GM06990 (cell line): Measurements from ENCODE around the gene MARK4.

ENCODE experiments used
- DNase-seq: peaks from one replicate; pipeline ENCODE4 v3.0.0-alpha.2; 2011; ENCODE audit not compliant: insufficient read length; ENCODE audit errors: extremely low read depth
- H3K27me3 ChIP-seq: replicated peaks from 2 replicates; pipeline ENCODE4 v1.6.0; 2011; ENCODE audit warnings: low read length; ENCODE audit not compliant: control insufficient read depth, insufficient read depth
- H3K36me3 ChIP-seq: 2 replicates; pipeline ENCODE4 v1.5.1; 2011; ENCODE audit warnings: low read length; ENCODE audit not compliant: control insufficient read depth, insufficient read depth
- H3K4me3 ChIP-seq: replicated peaks from 2 replicates; pipeline ENCODE4 v1.5.1; 2011; ENCODE audit warnings: low read depth, mild to moderate bottlenecking, control low read depth, low read length
- TF ChIP-seq, protein P1 (sequence below): IDR thresholded peaks from 2 replicates; pipeline ENCODE4 v1.5.1; 2011; ENCODE audit warnings: low read length, control low read depth, mild to moderate bottlenecking, inconsistent platforms; ENCODE audit not compliant: insufficient read depth, poor library complexity, severe bottlenecking

The MARK4 gene

DNA sequence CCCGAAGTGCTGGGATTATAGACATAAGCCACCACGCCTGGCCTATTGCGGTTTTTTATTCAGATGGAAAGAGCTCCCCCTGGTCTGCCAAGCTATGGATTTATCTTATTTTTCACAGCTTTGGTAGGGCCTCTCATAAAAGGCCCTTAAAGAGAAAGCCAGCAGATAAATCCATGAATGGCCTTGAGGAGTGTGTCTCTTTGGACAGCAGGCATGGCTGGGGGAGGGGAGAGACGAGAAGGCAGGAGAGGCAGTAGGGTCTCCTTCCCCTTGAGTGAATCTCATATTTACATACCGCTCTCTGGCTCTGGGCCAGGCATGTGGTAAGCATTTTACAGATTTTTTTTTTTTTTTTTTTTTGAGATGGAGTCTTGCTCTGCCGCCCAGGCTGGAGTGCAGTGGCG is 25.2 kb downstream of the MARK4 start:
- TF ChIP-seq, protein P1, sequence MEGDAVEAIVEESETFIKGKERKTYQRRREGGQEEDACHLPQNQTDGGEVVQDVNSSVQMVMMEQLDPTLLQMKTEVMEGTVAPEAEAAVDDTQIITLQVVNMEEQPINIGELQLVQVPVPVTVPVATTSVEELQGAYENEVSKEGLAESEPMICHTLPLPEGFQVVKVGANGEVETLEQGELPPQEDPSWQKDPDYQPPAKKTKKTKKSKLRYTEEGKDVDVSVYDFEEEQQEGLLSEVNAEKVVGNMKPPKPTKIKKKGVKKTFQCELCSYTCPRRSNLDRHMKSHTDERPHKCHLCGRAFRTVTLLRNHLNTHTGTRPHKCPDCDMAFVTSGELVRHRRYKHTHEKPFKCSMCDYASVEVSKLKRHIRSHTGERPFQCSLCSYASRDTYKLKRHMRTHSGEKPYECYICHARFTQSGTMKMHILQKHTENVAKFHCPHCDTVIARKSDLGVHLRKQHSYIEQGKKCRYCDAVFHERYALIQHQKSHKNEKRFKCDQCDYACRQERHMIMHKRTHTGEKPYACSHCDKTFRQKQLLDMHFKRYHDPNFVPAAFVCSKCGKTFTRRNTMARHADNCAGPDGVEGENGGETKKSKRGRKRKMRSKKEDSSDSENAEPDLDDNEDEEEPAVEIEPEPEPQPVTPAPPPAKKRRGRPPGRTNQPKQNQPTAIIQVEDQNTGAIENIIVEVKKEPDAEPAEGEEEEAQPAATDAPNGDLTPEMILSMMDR: no peak
- H3K36me3 ChIP-seq: peaks cover 9% of the 10 kb centered on the region
- H3K4me3 ChIP-seq: no peak overlapping the region
- no peaks in the 10 kb centered on the region for H3K27me3 ChIP-seq
- DNase-seq: no peak

DNA sequence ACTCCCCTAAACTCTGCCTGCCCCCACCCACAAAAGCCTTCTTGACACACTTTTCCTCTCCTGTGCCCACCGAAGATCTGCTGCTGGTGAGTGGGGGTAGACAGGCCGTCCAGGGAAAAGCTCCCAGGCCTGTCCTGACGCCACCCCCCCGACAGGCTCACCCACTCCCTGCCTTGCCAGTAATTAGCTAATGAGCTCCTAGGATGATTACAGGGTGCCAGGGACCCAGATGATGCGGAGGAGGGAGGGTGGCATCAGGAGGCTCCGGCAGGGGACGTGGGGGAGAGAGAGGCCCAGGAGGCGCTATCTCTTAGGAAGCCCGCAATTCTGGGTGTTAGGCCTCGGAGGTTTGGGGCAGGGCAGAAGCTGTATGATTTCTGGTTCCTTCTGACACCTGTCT is 27.0 kb downstream of the MARK4 start:
- peaks cover 5% of the 10 kb centered on the region for H3K36me3 ChIP-seq
- TF ChIP-seq, protein P1: no peak
- no peaks in the 10 kb centered on the region for H3K27me3 ChIP-seq

DNA sequence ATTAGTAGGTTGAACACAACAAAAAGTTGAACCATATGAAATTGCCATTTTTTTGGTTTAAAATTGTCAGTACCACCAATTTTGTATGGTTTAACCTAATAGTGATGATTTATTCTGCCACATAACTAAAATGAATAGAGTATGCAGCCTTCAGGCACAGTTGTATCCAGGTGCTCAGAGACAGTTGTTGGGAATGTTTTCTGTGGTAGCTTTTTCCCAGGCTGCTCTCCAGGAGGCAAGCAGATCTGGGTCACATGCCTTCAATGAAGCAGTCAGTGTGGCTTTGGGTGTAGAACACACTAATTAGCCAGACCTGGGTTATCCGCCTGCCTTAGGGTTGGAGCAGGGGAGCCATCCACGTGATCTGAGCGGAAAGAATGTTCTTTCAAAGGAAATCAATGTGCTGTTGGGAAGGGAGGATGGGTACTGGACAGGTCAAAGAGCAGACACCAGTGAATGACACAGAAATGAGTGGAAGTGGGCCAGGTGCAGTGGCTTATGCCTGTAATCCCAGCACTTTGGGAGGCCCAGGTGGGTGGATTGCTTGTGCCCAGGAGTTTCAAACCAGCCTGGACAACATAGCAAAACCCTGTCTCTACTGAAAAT is 28.6 kb downstream of the MARK4 start:
- no peak for DNase-seq
- Histone ChIP-seq H3K36me3 (peaks cover under 1% of the 10 kb centered on the region), H3K4me3 (no peak overlapping the region), H3K27me3 (no peaks in the 10 kb centered on the region)
- TF ChIP-seq, protein P1: no peak

More for the DNA sequence above, 27.0 kb downstream of the MARK4 start:
- no peak overlapping the region for H3K4me3 ChIP-seq
- no peak for DNase-seq

DNA sequence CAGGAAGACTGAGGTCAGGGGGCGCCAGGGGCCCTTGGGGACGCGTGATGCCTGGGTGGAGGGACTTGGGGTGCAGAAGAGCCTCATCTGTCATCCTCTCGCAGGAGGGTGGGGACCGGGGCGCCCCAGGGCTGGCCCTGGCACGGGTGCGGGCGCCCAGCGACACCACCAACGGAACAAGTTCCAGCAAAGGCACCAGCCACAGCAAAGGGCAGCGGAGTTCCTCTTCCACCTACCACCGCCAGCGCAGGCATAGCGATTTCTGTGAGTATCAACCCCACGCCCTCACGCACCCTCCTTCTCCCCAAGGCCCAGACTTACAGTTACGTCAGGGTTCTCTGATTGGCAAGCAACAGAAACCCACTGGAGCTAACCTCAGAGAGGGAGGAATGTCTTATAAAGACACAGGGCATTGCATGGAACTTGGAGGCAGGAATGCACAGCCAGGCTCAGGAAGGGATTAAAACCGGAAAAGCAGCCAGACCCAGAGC is 29.4 kb downstream of the MARK4 start:
- Histone ChIP-seq H3K36me3 (no peaks in the 10 kb centered on the region; the same call in none of the 2 replicates), H3K4me3 (no peak overlapping the region), H3K27me3 (no peaks in the 10 kb centered on the region)
- TF ChIP-seq, protein P1: no peak
- DNase-seq: no peak

DNA sequence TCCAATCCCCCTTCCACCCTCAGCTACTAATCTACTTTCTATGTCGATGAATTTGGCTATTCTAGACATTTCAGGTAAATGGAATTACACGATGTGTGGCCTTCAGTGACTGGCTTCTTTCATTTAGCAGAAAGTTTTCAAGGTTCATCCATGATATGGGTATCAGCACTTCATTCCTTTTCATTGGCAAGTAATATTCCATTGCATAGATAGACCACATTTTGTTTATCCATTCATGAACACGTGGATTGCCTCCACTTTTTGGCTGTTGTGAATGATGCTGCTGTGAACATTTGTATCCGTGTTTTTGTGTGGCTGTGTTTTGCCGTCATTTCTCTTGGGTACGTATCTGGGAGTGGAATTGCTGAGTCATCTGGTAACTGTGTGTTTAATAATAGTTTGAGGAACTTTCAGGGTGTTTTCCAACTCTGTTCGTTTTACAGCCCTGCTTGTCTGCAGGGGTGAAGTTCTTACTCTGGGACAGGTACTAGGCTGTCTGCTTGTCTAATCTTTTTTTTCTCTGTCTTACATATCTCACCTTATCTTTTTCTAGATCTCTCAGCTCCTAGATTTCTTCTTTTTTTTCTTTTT is 32.5 kb downstream of the MARK4 start:
- Histone ChIP-seq H3K4me3 (no peak overlapping the region), H3K36me3 (no peaks in the 10 kb centered on the region; the same call in none of the 2 replicates), H3K27me3 (no peaks in the 10 kb centered on the region)
- no peak for DNase-seq
- TF ChIP-seq, protein P1: no peak
